ENCODE results near the gene HPS4.
"Not testable (repeated sequence)": the region's sequence is repeated elsewhere in the genome, so short reads cannot be mapped to it uniquely, and the experiment has no call there.

Gene HPS4

DNA sequence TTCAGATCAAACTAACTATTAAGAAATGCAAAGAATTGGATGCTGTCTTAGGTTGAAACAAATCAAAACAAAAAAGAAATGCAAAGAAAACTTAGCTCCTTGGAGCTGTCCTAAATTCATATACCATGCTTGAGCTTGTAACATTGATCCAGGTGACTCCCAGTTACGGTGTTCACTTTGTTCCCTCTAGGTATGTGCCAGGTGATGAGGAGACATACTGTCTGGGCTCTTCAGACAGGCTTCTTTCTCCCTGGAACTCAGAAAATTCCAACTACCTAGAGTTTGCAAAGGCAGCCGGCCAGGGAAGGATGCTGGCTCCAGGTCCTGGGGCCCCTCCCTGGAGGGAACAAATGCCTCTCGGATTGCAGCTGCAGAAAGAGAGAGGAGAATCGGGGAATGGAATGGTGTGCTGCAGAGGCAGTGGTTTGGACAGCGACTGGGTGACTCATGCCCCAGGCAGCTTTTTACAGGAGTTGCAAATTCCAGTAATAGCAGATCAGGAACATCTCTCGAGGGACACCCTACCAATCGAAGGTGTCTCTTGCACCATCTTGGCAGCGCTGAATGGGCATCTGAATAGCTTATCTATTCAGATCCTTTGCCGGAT is 66.8 kb downstream of the HPS4 start:
- peak overlapping the region; percentile 30 for H3K4me2 ChIP-seq (ENCODE audit: low read length)
- H3K36me3 ChIP-seq (ENCODE audit: insufficient read depth, low read length): no peaks in the 10 kb centered on the region
- no peak overlapping the region for H3K4me3 ChIP-seq (ENCODE audit: low read length)
- peaks cover 57% of the 10 kb centered on the region for H3K27me3 ChIP-seq (ENCODE audit: control insufficient read depth, insufficient read depth, low read length)
- H3K9me3 ChIP-seq (replicated peaks; ENCODE audit: low read length): no peaks in the 10 kb centered on the region
- H3K9ac ChIP-seq (ENCODE audit: low read depth, low read length): no peak overlapping the region
- peaks cover 12% of the 10 kb centered on the region for H3K4me1 ChIP-seq (ENCODE audit: control insufficient read depth, insufficient read depth, low read length)

DNA sequence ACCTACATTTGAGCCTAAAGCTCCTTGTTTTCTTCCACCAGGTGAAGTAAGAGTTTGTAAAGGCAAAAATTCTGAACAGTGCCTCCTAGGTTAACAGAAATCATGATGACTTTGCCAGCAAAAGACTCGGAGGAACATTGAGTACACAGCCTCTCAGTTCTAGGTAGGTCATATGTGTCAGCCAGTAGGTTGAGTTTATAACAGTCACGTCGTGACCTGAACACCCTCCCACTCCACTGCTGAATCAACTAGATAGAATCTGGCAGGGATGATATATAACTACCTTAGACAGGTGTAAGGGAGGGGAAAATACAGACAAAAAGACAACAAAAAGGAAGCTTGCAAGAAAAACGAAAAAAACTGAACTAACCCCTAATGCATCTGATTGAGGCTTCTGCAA is 67.3 kb downstream of the HPS4 start:
- no peak overlapping the region for H3K4me3 ChIP-seq (ENCODE audit: low read length)
- H3K36me3 ChIP-seq (ENCODE audit: insufficient read depth, low read length): no peaks in the 10 kb centered on the region
- no peaks in the 10 kb centered on the region for H3K9me3 ChIP-seq (replicated peaks; ENCODE audit: low read length)
- no peak overlapping the region for H3K9ac ChIP-seq (ENCODE audit: low read depth, low read length)
- H3K4me2 ChIP-seq (ENCODE audit: low read length): no peak overlapping the region
- H3K27me3 ChIP-seq (ENCODE audit: control insufficient read depth, insufficient read depth, low read length): peaks cover 62% of the 10 kb centered on the region
- H3K4me1 ChIP-seq (ENCODE audit: control insufficient read depth, insufficient read depth, low read length): peaks cover 12% of the 10 kb centered on the region

- Histone ChIP-seq H3K9me3 (replicated peaks; ENCODE audit: low read length) (no peaks in the 10 kb centered on the region), H3K4me2 (ENCODE audit: low read length) (no peak overlapping the region), H3K4me1 (ENCODE audit: control insufficient read depth, insufficient read depth, low read length) (peaks cover 12% of the 10 kb centered on the region), H3K9ac (ENCODE audit: low read depth, low read length) (no peak overlapping the region), H3K36me3 (ENCODE audit: insufficient read depth, low read length) (no peaks in the 10 kb centered on the region), H3K27me3 (ENCODE audit: control insufficient read depth, insufficient read depth, low read length) (peaks cover 61% of the 10 kb centered on the region), H3K4me3 (ENCODE audit: low read length) (no peak overlapping the region)
These were observed 69.2 kb downstream of the HPS4 start for GRCh38 chr22:26414347-26414746.

- Histone ChIP-seq H3K27me3 (ENCODE audit: control insufficient read depth, insufficient read depth, low read length) (peaks cover 42% of the 10 kb centered on the region), H3K9me3 (replicated peaks; ENCODE audit: low read length) (no peaks in the 10 kb centered on the region), H3K4me3 (ENCODE audit: low read length) (no peak overlapping the region)
These were observed 73.2 kb downstream of the HPS4 start for GRCh38 chr22:26410386-26410785.

GRCh38 chr22:26409719-26410335 is 73.8 kb downstream of the HPS4 start:
- Histone ChIP-seq H3K4me2 (ENCODE audit: low read length) (no peak overlapping the region), H3K27me3 (ENCODE audit: control insufficient read depth, insufficient read depth, low read length) (peaks cover 46% of the 10 kb centered on the region), H3K36me3 (ENCODE audit: insufficient read depth, low read length) (no peaks in the 10 kb centered on the region), H3K4me1 (ENCODE audit: control insufficient read depth, insufficient read depth, low read length) (peaks cover 8% of the 10 kb centered on the region), H3K4me3 (ENCODE audit: low read length) (no peak overlapping the region), H3K9ac (ENCODE audit: low read depth, low read length) (no peak overlapping the region), H3K9me3 (replicated peaks; ENCODE audit: low read length) (no peaks in the 10 kb centered on the region)

More at GRCh38 chr22:26410386-26410785, 73.2 kb downstream of the HPS4 start:
- no peaks in the 10 kb centered on the region for H3K36me3 ChIP-seq (ENCODE audit: insufficient read depth, low read length)
- H3K4me1 ChIP-seq (ENCODE audit: control insufficient read depth, insufficient read depth, low read length): peaks cover 4% of the 10 kb centered on the region
- no peak overlapping the region for H3K4me2 ChIP-seq (ENCODE audit: low read length)
- no peak overlapping the region for H3K9ac ChIP-seq (ENCODE audit: low read depth, low read length)

DNA sequence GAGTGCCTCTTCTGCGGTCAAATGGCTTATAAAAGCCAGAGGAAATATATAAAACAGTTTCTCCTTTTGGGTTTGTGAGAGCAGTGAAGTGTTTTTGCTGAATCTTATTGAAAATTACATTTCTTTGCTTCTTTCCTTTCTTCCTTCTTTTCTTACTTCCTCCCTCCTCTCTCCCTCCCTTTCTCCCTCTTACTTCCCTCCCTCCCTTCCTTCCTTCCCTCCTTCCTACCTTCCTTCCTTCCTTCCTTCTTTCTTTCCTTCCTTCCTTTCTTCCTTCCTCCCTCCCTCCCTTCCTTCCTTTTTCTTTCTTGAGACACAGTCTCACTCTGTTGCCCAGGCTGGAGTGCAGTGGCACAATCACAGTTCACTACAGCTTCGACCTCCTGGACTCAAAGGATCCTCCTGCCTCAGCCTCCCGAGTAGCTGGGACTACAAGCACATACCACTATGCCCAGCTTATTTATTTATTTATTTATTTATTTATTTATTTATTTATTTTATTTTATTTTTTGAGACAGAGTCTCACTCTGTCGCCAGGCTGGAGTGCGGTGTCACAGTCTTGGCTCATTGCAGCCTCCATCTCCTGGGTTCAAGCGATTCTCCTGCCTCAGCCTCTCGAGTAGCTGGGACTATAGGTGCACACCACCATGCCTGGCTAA is 74.9 kb downstream of the HPS4 start:
- H3K4me2 ChIP-seq (ENCODE audit: low read length); H3K9ac ChIP-seq (ENCODE audit: low read depth, low read length); H3K9me3 ChIP-seq (replicated peaks; ENCODE audit: low read length); H3K36me3 ChIP-seq (ENCODE audit: insufficient read depth, low read length); H3K4me3 ChIP-seq (ENCODE audit: low read length); H3K4me1 ChIP-seq (ENCODE audit: control insufficient read depth, insufficient read depth, low read length): not testable (repeated sequence)
- peaks cover 53% of the 10 kb centered on the region for H3K27me3 ChIP-seq (ENCODE audit: control insufficient read depth, insufficient read depth, low read length)

- H3K4me1 ChIP-seq (ENCODE audit: control insufficient read depth, insufficient read depth, low read length): peaks cover 10% of the 10 kb centered on the region
- no peaks in the 10 kb centered on the region for H3K9me3 ChIP-seq (replicated peaks; ENCODE audit: low read length)
- H3K36me3 ChIP-seq (ENCODE audit: insufficient read depth, low read length): no peaks in the 10 kb centered on the region
- no peak overlapping the region for H3K4me2 ChIP-seq (ENCODE audit: low read length)
- H3K27me3 ChIP-seq (ENCODE audit: control insufficient read depth, insufficient read depth, low read length): peaks cover 36% of the 10 kb centered on the region
- H3K9ac ChIP-seq (ENCODE audit: low read depth, low read length): no peak overlapping the region
- no peak overlapping the region for H3K4me3 ChIP-seq (ENCODE audit: low read length)
These were observed 77.5 kb downstream of the HPS4 start for GRCh38 chr22:26406118-26406517.

- Histone ChIP-seq H3K4me1 (ENCODE audit: control insufficient read depth, insufficient read depth, low read length) (peaks cover 10% of the 10 kb centered on the region), H3K27me3 (ENCODE audit: control insufficient read depth, insufficient read depth, low read length) (peaks cover 26% of the 10 kb centered on the region), H3K4me3 (ENCODE audit: low read length) (no peak overlapping the region), H3K36me3 (ENCODE audit: insufficient read depth, low read length) (no peaks in the 10 kb centered on the region), H3K9me3 (replicated peaks; ENCODE audit: low read length) (no peaks in the 10 kb centered on the region), H3K9ac (ENCODE audit: low read depth, low read length) (no peak overlapping the region), H3K4me2 (ENCODE audit: low read length) (no peak overlapping the region)
These were observed 78.6 kb downstream of the HPS4 start for GRCh38 chr22:26404851-26405421.

DNA sequence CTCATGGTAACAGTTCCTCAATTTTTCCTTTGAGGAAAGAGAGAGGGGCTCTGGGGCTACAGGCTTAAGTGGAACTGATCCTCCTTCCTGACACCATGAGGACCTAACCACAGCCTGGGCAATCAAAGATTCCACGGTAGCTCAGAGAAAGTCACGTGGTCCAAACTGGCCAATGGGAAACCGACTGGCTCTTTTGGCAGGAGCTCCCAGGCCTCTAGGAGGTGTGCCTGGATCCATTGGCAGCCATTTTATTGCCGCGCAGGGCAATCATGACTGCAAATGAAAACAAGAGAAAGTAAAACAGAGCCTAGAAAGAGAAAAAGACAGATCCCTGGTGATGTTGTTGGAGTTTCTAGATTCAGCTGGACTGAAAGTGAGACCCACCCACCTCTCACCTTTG is 81.9 kb downstream of the HPS4 start:
- no peaks in the 10 kb centered on the region for H3K9me3 ChIP-seq (replicated peaks; ENCODE audit: low read length)
- H3K27me3 ChIP-seq (ENCODE audit: control insufficient read depth, insufficient read depth, low read length): peaks cover 26% of the 10 kb centered on the region
- H3K36me3 ChIP-seq (ENCODE audit: insufficient read depth, low read length): no peaks in the 10 kb centered on the region
- H3K4me1 ChIP-seq (ENCODE audit: control insufficient read depth, insufficient read depth, low read length): peaks cover 15% of the 10 kb centered on the region
- no peak overlapping the region for H3K4me2 ChIP-seq (ENCODE audit: low read length)
- no peak overlapping the region for H3K9ac ChIP-seq (ENCODE audit: low read depth, low read length)
- no peak overlapping the region for H3K4me3 ChIP-seq (ENCODE audit: low read length)

Measured in skeletal muscle satellite cell (primary cell).